A549 (cell line): Measurements from ENCODE around the gene COPB1.

Experiments used
- POLR2A ChIP-seq: IDR thresholded peaks from 2 replicates; pipeline ENCODE4 v1.6.1; 2012; ENCODE audit warnings: mild to moderate bottlenecking, low read length
- POLR2AphosphoS2 ChIP-seq: conservative IDR thresholded peaks from 2 replicates; pipeline ENCODE4 v1.6.1; 2012; ENCODE audit warnings: low read length, improper control_type of control experiment, inconsistent platforms
- RCOR1 ChIP-seq: fragments of 150-350 bp; IDR thresholded peaks from 2 replicates; pipeline ENCODE4 v1.6.1; 2014; ENCODE audit warnings: antibody characterized with exemption, low read length, low read depth
- SMC3 ChIP-seq: fragments of >200 bp; sonication (Bioruptor Twin); formaldehyde crosslinking; IDR thresholded peaks from 3 replicates; pipeline ENCODE4 v1.6.1; 2018; ENCODE audit warnings: inconsistent platforms
- TF ChIP-seq, protein P1 (sequence below): fragments of 200-600 bp; sonication (generic); IDR thresholded peaks from 2 replicates; pipeline ENCODE4 v1.6.1; 2016; ENCODE audit warnings: antibody characterized with exemption, mild to moderate bottlenecking, moderate library complexity
- TF ChIP-seq, protein P2 (sequence below): fragments of >200 bp; sonication (Bioruptor Twin); formaldehyde crosslinking; IDR thresholded peaks from 3 replicates; pipeline ENCODE4 v1.5.1; 2016

DNA sequence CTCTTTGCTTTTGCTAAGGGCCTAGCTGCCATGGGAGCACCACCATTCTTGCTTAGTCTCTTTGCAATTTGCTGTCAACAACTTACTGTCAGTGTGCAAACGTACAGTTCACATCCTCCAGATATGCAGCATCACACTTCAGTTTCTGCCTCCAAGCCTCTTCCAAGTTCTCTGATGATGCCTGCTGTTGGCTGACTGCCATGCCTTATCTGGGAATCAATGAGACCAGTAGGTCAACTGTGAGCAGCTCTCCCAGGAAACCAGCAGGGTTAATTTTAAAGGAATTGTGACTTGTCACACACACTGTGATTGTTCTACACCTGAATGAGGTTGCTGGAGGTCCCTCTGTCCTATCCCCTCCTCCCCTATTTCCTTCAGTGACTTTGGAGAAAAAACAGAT, 56.0 kb downstream of the COPB1 start:
- TF ChIP-seq POLR2AphosphoS2 (no peak), SMC3 (no peak), RCOR1 (no peak), POLR2A (no peak)
- TF ChIP-seq, protein P1, sequence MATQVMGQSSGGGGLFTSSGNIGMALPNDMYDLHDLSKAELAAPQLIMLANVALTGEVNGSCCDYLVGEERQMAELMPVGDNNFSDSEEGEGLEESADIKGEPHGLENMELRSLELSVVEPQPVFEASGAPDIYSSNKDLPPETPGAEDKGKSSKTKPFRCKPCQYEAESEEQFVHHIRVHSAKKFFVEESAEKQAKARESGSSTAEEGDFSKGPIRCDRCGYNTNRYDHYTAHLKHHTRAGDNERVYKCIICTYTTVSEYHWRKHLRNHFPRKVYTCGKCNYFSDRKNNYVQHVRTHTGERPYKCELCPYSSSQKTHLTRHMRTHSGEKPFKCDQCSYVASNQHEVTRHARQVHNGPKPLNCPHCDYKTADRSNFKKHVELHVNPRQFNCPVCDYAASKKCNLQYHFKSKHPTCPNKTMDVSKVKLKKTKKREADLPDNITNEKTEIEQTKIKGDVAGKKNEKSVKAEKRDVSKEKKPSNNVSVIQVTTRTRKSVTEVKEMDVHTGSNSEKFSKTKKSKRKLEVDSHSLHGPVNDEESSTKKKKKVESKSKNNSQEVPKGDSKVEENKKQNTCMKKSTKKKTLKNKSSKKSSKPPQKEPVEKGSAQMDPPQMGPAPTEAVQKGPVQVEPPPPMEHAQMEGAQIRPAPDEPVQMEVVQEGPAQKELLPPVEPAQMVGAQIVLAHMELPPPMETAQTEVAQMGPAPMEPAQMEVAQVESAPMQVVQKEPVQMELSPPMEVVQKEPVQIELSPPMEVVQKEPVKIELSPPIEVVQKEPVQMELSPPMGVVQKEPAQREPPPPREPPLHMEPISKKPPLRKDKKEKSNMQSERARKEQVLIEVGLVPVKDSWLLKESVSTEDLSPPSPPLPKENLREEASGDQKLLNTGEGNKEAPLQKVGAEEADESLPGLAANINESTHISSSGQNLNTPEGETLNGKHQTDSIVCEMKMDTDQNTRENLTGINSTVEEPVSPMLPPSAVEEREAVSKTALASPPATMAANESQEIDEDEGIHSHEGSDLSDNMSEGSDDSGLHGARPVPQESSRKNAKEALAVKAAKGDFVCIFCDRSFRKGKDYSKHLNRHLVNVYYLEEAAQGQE, result no peak
- TF ChIP-seq, protein P2, sequence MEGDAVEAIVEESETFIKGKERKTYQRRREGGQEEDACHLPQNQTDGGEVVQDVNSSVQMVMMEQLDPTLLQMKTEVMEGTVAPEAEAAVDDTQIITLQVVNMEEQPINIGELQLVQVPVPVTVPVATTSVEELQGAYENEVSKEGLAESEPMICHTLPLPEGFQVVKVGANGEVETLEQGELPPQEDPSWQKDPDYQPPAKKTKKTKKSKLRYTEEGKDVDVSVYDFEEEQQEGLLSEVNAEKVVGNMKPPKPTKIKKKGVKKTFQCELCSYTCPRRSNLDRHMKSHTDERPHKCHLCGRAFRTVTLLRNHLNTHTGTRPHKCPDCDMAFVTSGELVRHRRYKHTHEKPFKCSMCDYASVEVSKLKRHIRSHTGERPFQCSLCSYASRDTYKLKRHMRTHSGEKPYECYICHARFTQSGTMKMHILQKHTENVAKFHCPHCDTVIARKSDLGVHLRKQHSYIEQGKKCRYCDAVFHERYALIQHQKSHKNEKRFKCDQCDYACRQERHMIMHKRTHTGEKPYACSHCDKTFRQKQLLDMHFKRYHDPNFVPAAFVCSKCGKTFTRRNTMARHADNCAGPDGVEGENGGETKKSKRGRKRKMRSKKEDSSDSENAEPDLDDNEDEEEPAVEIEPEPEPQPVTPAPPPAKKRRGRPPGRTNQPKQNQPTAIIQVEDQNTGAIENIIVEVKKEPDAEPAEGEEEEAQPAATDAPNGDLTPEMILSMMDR, result no peak
